Uterus (tissue), 4 donors: ENCODE results near the gene LITAF. TPM values are rescaled to one million over a fixed set of nuclear protein-coding genes. Genes with fewer than 3 reads are reported as not detected.
"Not testable (repeated sequence)": the region's sequence is repeated elsewhere in the genome, so short reads cannot be mapped to it uniquely, and the experiment has no call there.

Experiments used
- DNase-seq, 2 donors: peaks; one replicate each; pipeline ENCODE4 v3.0.0-alpha.2; 2019 to 2020
- H3K27ac ChIP-seq, 2 donors: fragments of 200-600 bp; sonication (generic); 1 replicate in 1 of 2; 2 replicates in 1 of 2; pipeline ENCODE4 v1.5.1; 2016 to 2018
- H3K27me3 ChIP-seq, 2 donors: fragments of 200-600 bp; sonication (generic); one replicate each; pipeline ENCODE4 v1.5.1; 2018 to 2019; ENCODE audit warnings: control low read depth in 1 of 2
- H3K36me3 ChIP-seq, 2 donors: fragments of 200-600 bp; sonication (generic); one replicate each; pipeline ENCODE4 v1.5.1; 2019; ENCODE audit warnings: control low read depth in 1 of 2
- H3K4me1 ChIP-seq, 2 donors: fragments of 200-600 bp; sonication (generic); one replicate each; pipeline ENCODE4 v1.5.1; 2018 to 2019; ENCODE audit warnings: control low read depth in 1 of 2
- H3K4me3 ChIP-seq, 2 donors: fragments of 200-600 bp; sonication (generic); 1 replicate in 1 of 2; 2 replicates in 1 of 2; pipeline ENCODE4 v1.5.1; 2018 to 2019; ENCODE audit warnings: mild to moderate bottlenecking in 1 of 2
- H3K9me3 ChIP-seq, 2 donors: fragments of 200-600 bp; sonication (generic); one replicate each; pipeline ENCODE4 v1.5.1; 2019; ENCODE audit warnings: control low read depth in 1 of 2
- POLR2A ChIP-seq, 2 donors: fragments of 450-650 bp; IDR thresholded peaks; one replicate each; pipeline ENCODE4 v1.6.1; 2016; ENCODE audit warnings: antibody characterized with exemption in 2 of 2, mild to moderate bottlenecking in 1 of 2, moderate library complexity in 1 of 2
- intact Hi-C: fragments of 100-400 bp; cut with DNase I; formaldehyde crosslinking; loops from one replicate; pipeline ENCODE4 v1.15.1; 2023; ENCODE audit warnings: low total_unique reads
- total RNA-seq, 4 donors: library from RNA; depleted of rRNA in 3 of 4; stranded (reverse); fragments of >200 nt in 3 of 4; gene quantifications; one replicate each; pipeline versions ENCODE4 v1.1.0 to v1.2.4, GENCODE V29; 2014 to 2023
- TF ChIP-seq, protein P1 (sequence below), 4 experiments: fragments of 200-600 bp in 2 of 4; fragments of 450-650 bp in 2 of 4; sonication (generic) in 2 of 4; IDR thresholded peaks; one replicate each; pipeline ENCODE4 v1.5.1; 2016 to 2019; ENCODE audit warnings: antibody characterized with exemption in 4 of 4, mild to moderate bottlenecking in 2 of 4, moderate library complexity in 1 of 4
- donor health status: DM: yes; HTN: yes; CAD: no.

The LITAF gene
- total RNA-seq, 4 donors from 2014 or later, result 46.9 to 163 (median 73.2) TPM

DNA sequence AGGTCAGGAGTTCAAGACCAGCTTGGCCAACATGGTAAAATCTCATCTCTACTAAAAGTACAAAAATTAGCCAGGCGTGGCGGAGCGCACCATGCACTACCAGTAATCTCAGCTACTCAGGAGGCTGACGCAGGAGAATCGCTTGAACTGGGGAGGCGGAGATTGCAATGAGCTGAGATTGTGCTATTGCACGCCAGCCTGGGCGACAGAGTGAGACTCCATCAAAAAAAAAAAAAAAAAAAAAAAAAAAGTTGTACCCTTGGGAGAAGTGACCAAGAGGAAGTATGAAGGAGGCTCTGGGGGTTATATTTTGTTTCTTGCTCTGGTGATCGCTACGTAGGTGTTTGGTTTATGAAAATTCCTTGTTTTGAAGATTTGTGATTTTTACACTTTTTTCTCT lies 66.3 kb downstream of the LITAF start:
- no peaks in the 10 kb centered on the region for H3K9me3 ChIP-seq
- no peaks in the 10 kb centered on the region for H3K4me1 ChIP-seq
- no peak overlapping the region for H3K4me3 ChIP-seq
- H3K27me3 ChIP-seq, result no peaks in the 10 kb centered on the region
- no peak overlapping the region for H3K27ac ChIP-seq
- intact Hi-C loops, result no loop called here
- DNase-seq, result no peak
- no peaks in the 10 kb centered on the region for H3K36me3 ChIP-seq
- TF ChIP-seq, protein P1, sequence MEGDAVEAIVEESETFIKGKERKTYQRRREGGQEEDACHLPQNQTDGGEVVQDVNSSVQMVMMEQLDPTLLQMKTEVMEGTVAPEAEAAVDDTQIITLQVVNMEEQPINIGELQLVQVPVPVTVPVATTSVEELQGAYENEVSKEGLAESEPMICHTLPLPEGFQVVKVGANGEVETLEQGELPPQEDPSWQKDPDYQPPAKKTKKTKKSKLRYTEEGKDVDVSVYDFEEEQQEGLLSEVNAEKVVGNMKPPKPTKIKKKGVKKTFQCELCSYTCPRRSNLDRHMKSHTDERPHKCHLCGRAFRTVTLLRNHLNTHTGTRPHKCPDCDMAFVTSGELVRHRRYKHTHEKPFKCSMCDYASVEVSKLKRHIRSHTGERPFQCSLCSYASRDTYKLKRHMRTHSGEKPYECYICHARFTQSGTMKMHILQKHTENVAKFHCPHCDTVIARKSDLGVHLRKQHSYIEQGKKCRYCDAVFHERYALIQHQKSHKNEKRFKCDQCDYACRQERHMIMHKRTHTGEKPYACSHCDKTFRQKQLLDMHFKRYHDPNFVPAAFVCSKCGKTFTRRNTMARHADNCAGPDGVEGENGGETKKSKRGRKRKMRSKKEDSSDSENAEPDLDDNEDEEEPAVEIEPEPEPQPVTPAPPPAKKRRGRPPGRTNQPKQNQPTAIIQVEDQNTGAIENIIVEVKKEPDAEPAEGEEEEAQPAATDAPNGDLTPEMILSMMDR (IDR thresholded peaks at IDR 0.05), result no peak
- no peak for TF ChIP-seq POLR2A (IDR thresholded peaks at IDR 0.05)

DNA sequence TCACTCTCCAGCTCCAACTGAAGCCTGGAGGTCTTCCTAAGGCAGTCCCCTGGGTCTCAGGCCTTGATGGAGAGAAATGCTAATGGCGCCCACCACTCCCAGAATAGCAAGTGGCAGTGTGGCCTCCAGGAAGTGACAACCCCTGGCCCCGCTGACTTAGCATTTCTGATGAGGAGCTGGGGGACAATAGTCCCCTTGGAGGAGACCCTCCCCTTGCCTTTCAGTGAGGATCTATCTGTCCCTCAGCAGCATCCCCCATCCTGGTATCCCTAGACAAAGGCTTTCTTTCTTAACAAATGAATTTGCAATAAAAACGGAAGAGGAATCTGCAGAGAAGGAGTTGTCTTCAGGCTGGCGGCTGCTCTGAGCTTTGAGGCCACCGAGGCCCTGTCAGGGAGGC lies 68.8 kb downstream of the LITAF start:
- H3K4me3 ChIP-seq, result no peak overlapping the region
- H3K27me3 ChIP-seq, result no peaks in the 10 kb centered on the region
- no peak for TF ChIP-seq POLR2A (IDR thresholded peaks at IDR 0.05)
- TF ChIP-seq, protein P1 (IDR thresholded peaks at IDR 0.05), result no peak
- no peak overlapping the region for H3K27ac ChIP-seq
- intact Hi-C loops, result no loop called here
- no peaks in the 10 kb centered on the region for H3K36me3 ChIP-seq
- H3K9me3 ChIP-seq, result no peaks in the 10 kb centered on the region
- no peak for DNase-seq
- H3K4me1 ChIP-seq, result no peaks in the 10 kb centered on the region

DNA sequence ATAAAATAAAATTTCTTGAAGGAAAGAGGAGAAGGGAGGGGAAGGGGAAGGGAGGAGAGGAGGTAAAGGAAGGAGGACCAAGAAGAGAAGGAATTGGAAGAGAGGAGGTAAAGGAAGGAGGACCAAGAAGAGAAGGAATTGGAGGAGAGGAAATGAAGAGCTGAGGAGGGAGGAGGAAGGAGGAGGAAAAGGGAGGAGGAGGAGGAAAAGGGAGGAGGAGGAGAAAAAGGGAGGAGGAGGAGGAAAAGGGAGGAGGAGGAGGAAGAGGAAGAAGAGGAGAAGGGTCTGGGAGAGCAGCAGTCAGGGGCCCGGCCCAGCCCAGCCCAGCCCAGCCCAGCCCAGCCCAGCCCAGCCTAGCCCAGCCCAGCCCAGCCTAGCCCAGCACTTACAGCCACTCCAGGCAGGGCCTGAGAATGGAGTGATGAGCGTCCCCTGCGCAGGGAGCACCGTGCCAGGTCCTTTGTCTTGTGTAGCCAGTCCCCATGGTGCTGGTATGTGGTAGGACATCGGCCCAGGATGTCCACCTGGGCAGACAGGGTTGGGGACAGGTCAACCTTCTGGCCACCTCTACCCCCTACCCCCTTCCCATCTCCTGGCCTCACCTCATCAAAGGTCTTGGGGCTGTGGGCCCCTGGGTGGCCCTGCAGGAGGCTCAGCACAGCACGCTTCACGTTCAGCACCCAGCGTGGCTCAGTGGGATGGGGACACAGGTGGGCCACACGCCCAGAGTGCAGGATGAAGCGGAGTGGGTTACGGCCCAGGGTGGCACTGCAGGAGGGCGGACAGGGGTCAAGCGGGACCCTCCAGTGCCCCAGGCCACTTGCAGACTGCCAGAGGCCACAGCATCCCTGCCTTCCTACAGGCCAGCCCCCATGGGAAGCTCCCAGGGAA lies 70.9 kb downstream of the LITAF start:
- Histone ChIP-seq H3K9me3 (no peaks in the 10 kb centered on the region), H3K4me1 (no peaks in the 10 kb centered on the region), H3K4me3 (no peak overlapping the region), H3K27ac (no peak overlapping the region), H3K27me3 (no peaks in the 10 kb centered on the region), H3K36me3 (no peaks in the 10 kb centered on the region)
- no peak for TF ChIP-seq POLR2A (IDR thresholded peaks at IDR 0.05)
- TF ChIP-seq, protein P1 (IDR thresholded peaks at IDR 0.05), result no peak
- intact Hi-C loops, result no loop called here
- no peak for DNase-seq

DNA sequence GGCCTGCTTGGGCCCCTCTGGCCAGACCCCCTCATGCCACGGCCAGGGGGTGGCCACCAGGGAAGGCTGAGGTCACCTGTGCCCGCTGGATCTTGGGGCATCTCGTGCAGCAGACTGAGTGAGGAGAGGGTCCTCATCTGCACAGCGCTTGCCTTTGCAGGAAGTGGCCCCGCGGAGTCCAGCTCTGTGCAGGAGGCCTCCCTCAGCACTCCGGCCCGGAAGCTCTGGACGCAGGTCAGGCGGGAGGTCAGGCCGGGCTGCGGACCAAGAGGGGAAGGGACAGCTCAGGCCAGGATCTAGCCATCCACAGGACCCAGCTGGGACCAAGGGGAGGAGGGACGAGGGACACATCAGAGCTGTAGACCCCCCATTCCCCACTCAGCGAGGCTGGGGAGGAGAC lies 72.4 kb downstream of the LITAF start:
- Histone ChIP-seq H3K27ac (no peak overlapping the region), H3K9me3 (no peaks in the 10 kb centered on the region), H3K4me1 (no peaks in the 10 kb centered on the region), H3K4me3 (no peak overlapping the region), H3K27me3 (no peaks in the 10 kb centered on the region), H3K36me3 (no peaks in the 10 kb centered on the region)
- no peak for DNase-seq
- TF ChIP-seq, protein P1 (IDR thresholded peaks at IDR 0.05), result no peak
- no peak for TF ChIP-seq POLR2A (IDR thresholded peaks at IDR 0.05)
- intact Hi-C loops, result no loop called here

DNA sequence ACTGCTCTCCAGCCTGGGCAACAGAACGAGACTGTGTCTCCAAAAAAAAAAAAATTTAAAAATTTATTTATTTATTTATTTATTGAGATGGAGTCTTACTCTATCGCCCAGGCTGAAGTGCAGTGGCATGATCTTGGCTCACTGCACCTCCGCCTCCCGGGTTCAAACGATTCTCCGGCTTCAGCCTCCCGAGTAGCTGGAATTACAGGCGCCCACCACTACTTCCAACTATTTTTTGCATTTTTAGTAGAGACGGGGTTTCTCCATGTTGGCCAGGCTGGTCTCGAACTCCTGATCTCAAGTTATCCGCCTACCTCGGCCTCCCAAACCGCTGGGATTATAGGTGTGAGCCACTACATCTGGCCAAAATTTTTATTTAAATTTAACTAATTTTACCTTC lies 73.4 kb downstream of the LITAF start:
- intact Hi-C loops, H3K9me3 ChIP-seq, H3K36me3 ChIP-seq, H3K4me1 ChIP-seq, H3K27ac ChIP-seq, H3K27me3 ChIP-seq, DNase-seq, H3K4me3 ChIP-seq: not testable (repeated sequence)
